Mesenchymal stem cell (in vitro differentiated cells and primary cell): ENCODE data around the gene WFDC9.

Experiments
- DNase-seq: peaks from one replicate; pipeline ENCODE4 v3.0.0-alpha.2; 2013
- H2AFZ ChIP-seq: one replicate; pipeline ENCODE4 v1.6.1; 2013; ENCODE audit warnings: low read depth, mild to moderate bottlenecking, control low read depth, inconsistent platforms, low read length, moderate library complexity
- H2AK5ac ChIP-seq: 2 replicates; pipeline ENCODE4 v1.6.1; 2013; ENCODE audit warnings: low read length, moderate library complexity, mild to moderate bottlenecking, inconsistent platforms; ENCODE audit not compliant: severe bottlenecking
- H2BK120ac ChIP-seq: one replicate; pipeline ENCODE4 v1.6.1; 2013; ENCODE audit warnings: low read depth, mild to moderate bottlenecking, inconsistent platforms, low read length, moderate library complexity
- H2BK12ac ChIP-seq, 2 experiments: one replicate each; pipeline ENCODE4 v1.6.1; 2013; ENCODE audit warnings: inconsistent platforms in 2 of 2, low read length in 2 of 2, mild to moderate bottlenecking in 2 of 2, moderate library complexity in 2 of 2, control low read depth in 1 of 2
- H2BK15ac ChIP-seq: one replicate; pipeline ENCODE4 v1.6.1; 2013; ENCODE audit warnings: mild to moderate bottlenecking, low read depth, inconsistent platforms; ENCODE audit not compliant: poor library complexity, severe bottlenecking
- H2BK5ac ChIP-seq: 2 replicates; pipeline ENCODE4 v1.6.1; 2013; ENCODE audit warnings: low read depth, mild to moderate bottlenecking, low read length, control low read depth, inconsistent platforms; ENCODE audit not compliant: poor library complexity, severe bottlenecking
- H3K14ac ChIP-seq, 2 experiments: one replicate each; pipeline ENCODE4 v1.6.1; 2013; ENCODE audit warnings: inconsistent platforms in 2 of 2, low read length in 2 of 2, control low read depth in 1 of 2, mild to moderate bottlenecking in 1 of 2, moderate library complexity in 1 of 2
- H3K18ac ChIP-seq, 2 experiments: one replicate each; pipeline ENCODE4 v1.6.1; 2013; ENCODE audit warnings: inconsistent platforms in 2 of 2, low read length in 2 of 2, control low read depth in 1 of 2, low read depth in 1 of 2, mild to moderate bottlenecking in 1 of 2
- H3K23ac ChIP-seq, 2 experiments: one replicate each; pipeline ENCODE4 v1.6.1; 2013; ENCODE audit warnings: inconsistent platforms in 2 of 2, low read length in 2 of 2, mild to moderate bottlenecking in 2 of 2, moderate library complexity in 2 of 2, control low read depth in 1 of 2
- H3K27ac ChIP-seq: 2 replicates; pipeline ENCODE4 v1.5.1; 2013; ENCODE audit warnings: mild to moderate bottlenecking, moderate library complexity, low read length, control low read depth, inconsistent platforms; ENCODE audit not compliant: poor library complexity, severe bottlenecking
- H3K27me3 ChIP-seq, 2 experiments: 2 replicates each; pipeline versions ENCODE4 v1.6.1 to v1.7.0; 2013; ENCODE audit warnings: low read length in 2 of 2, mild to moderate bottlenecking in 2 of 2, moderate library complexity in 2 of 2, control low read depth in 1 of 2, inconsistent platforms in 1 of 2; ENCODE audit not compliant: control insufficient read depth in 1 of 2, insufficient read depth in 1 of 2
- H3K36me3 ChIP-seq, 2 experiments: 2 replicates each; pipeline versions ENCODE4 v1.6.1 to v1.7.0; 2013; ENCODE audit warnings: low read length in 2 of 2, control low read depth in 1 of 2, inconsistent platforms in 1 of 2, low read depth in 1 of 2, mild to moderate bottlenecking in 1 of 2; ENCODE audit not compliant: insufficient read depth in 2 of 2, control insufficient read depth in 1 of 2
- H3K4ac ChIP-seq, 2 experiments: one replicate each; pipeline ENCODE4 v1.6.1; 2013; ENCODE audit warnings: inconsistent platforms in 2 of 2, low read length in 2 of 2, mild to moderate bottlenecking in 2 of 2, moderate library complexity in 2 of 2, control low read depth in 1 of 2, low read depth in 1 of 2
- H3K4me1 ChIP-seq: 2 replicates; pipeline ENCODE4 v1.6.1; 2013; ENCODE audit warnings: low read depth, low read length, control low read depth; ENCODE audit not compliant: control insufficient read depth, insufficient read depth
- H3K4me2 ChIP-seq: 2 replicates; pipeline ENCODE4 v1.6.1; 2013; ENCODE audit warnings: low read length, mild to moderate bottlenecking, inconsistent platforms; ENCODE audit not compliant: poor library complexity, severe bottlenecking
- H3K4me3 ChIP-seq, 2 experiments: 2 replicates each; pipeline versions ENCODE4 v1.5.1 to v1.7.0; 2013; ENCODE audit warnings: low read length in 2 of 2, mild to moderate bottlenecking in 2 of 2, control low read depth in 1 of 2, low read depth in 1 of 2; ENCODE audit not compliant: insufficient read depth in 1 of 2
- H3K79me1 ChIP-seq: replicated peaks from 2 replicates; pipeline ENCODE4 v1.6.1; 2013; ENCODE audit warnings: mild to moderate bottlenecking, control low read depth, low read length, inconsistent platforms; ENCODE audit not compliant: poor library complexity, severe bottlenecking
- H3K9ac ChIP-seq: 2 replicates; pipeline ENCODE4 v1.7.0; 2013; ENCODE audit warnings: mild to moderate bottlenecking, low read length, moderate library complexity
- H3K9me3 ChIP-seq: 2 replicates; pipeline ENCODE4 v1.7.0; 2013; ENCODE audit warnings: mild to moderate bottlenecking, low read length; ENCODE audit not compliant: control insufficient read depth
- H4K8ac ChIP-seq: one replicate; pipeline ENCODE4 v1.6.1; 2013; ENCODE audit warnings: inconsistent platforms, mild to moderate bottlenecking, low read length, moderate library complexity
- H4K91ac ChIP-seq: one replicate; pipeline ENCODE4 v1.6.1; 2013; ENCODE audit warnings: mild to moderate bottlenecking, low read length, inconsistent platforms
- WGBS: methylation state at CpG from one replicate; pipeline ENCODE4 v1.1.7; 2013; ENCODE audit warnings: mixed read lengths; 5-methylcytosine and 5-hydroxymethylcytosine counted together

WFDC9 gene

GRCh38 chr20:45621593-45621992, 9.5 kb downstream of the WFDC9 start:
- H3K23ac ChIP-seq = no peak overlapping the region
- H2BK15ac ChIP-seq = no peak overlapping the region
- H3K27me3 ChIP-seq = no peaks in the 10 kb centered on the region
- no peak overlapping the region for H3K18ac ChIP-seq
- H3K14ac ChIP-seq = no peak overlapping the region
- H2BK5ac ChIP-seq = no peak overlapping the region
- H3K4me3 ChIP-seq = no peak overlapping the region
- H3K4me2 ChIP-seq = no peak overlapping the region
- H2BK120ac ChIP-seq = no peak overlapping the region
- 90% methylated on average over 1 of the region's 2 CpGs for WGBS
- no peaks in the 10 kb centered on the region for H3K36me3 ChIP-seq
- no peak overlapping the region for H2BK12ac ChIP-seq
- H2AFZ ChIP-seq = no peak overlapping the region
- H3K4me1 ChIP-seq = no peaks in the 10 kb centered on the region
- no peak overlapping the region for H3K9ac ChIP-seq
- H3K9me3 ChIP-seq = no peaks in the 10 kb centered on the region
- H3K79me1 ChIP-seq = no peaks in the 10 kb centered on the region
- no peak for DNase-seq
- H4K8ac ChIP-seq = no peak overlapping the region
- H2AK5ac ChIP-seq = no peak overlapping the region
- H3K27ac ChIP-seq = no peak overlapping the region
- no peak overlapping the region for H3K4ac ChIP-seq
- no peak overlapping the region for H4K91ac ChIP-seq

DNA sequence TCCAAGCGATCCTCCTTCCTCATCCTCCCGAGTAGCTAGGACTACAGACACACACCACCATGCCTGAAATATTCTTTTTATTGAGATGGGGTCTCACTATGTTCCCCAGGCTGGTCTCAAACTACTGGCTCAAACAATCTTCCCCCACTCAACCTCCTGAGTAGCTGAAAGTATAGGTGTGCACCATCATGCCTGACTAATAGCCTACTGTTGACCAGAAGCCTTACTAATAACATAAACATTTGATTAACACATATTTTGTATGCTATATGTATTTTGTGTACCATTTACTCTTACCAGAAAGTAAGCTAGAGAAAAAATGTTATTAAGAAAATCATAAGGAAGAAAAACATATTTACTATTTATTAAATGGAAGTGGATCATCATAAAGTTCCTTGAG, 13.5 kb downstream of the WFDC9 start:
- H3K23ac ChIP-seq = no peak overlapping the region
- no peak overlapping the region for H4K8ac ChIP-seq
- no peak overlapping the region for H3K4me2 ChIP-seq
- no peak overlapping the region for H3K27ac ChIP-seq
- H4K91ac ChIP-seq = no peak overlapping the region
- no peak overlapping the region for H3K18ac ChIP-seq
- no peak overlapping the region for H2BK120ac ChIP-seq
- H2BK15ac ChIP-seq = no peak overlapping the region
- no peaks in the 10 kb centered on the region for H3K79me1 ChIP-seq
- H3K4me1 ChIP-seq = no peaks in the 10 kb centered on the region
- H3K9me3 ChIP-seq = no peaks in the 10 kb centered on the region
- DNase-seq = no peak
- no peak overlapping the region for H3K4ac ChIP-seq
- H2AK5ac ChIP-seq = no peak overlapping the region
- 83% methylated on average over 2 of the region's 2 CpGs for WGBS
- no peak overlapping the region for H3K9ac ChIP-seq
- H3K27me3 ChIP-seq = peaks cover 0 to 5% of the 10 kb centered on the region in 2 experiments
- H3K4me3 ChIP-seq = no peak overlapping the region
- H3K36me3 ChIP-seq = no peaks in the 10 kb centered on the region
- H3K14ac ChIP-seq = no peak overlapping the region
- no peak overlapping the region for H2AFZ ChIP-seq
- no peak overlapping the region for H2BK12ac ChIP-seq
- H2BK5ac ChIP-seq = no peak overlapping the region

GRCh38 chr20:45612314-45612713, 18.8 kb downstream of the WFDC9 start:
- H3K36me3 ChIP-seq = no peaks in the 10 kb centered on the region
- H2AK5ac ChIP-seq = no peak overlapping the region
- peaks cover 4% of the 10 kb centered on the region for H3K9me3 ChIP-seq
- no peak overlapping the region for H3K14ac ChIP-seq
- H3K4me1 ChIP-seq = no peaks in the 10 kb centered on the region
- H2BK12ac ChIP-seq = no peak overlapping the region
- H4K91ac ChIP-seq = no peak overlapping the region
- H4K8ac ChIP-seq = no peak overlapping the region
- no peak overlapping the region for H2AFZ ChIP-seq
- no peak overlapping the region for H3K23ac ChIP-seq
- no peak for DNase-seq
- no peak overlapping the region for H2BK120ac ChIP-seq
- no peak overlapping the region for H3K4ac ChIP-seq
- peaks cover 0 to 5% of the 10 kb centered on the region in 2 experiments for H3K27me3 ChIP-seq
- H2BK15ac ChIP-seq = no peak overlapping the region
- no peak overlapping the region for H3K9ac ChIP-seq
- no peak overlapping the region for H3K18ac ChIP-seq
- no peak overlapping the region for H2BK5ac ChIP-seq
- H3K79me1 ChIP-seq = no peaks in the 10 kb centered on the region
- no peak overlapping the region for H3K4me3 ChIP-seq
- H3K4me2 ChIP-seq = no peak overlapping the region
- no peak overlapping the region for H3K27ac ChIP-seq

GRCh38 chr20:45611054-45611453, 20.0 kb downstream of the WFDC9 start:
- H3K27me3 ChIP-seq = peaks cover 0 to 5% of the 10 kb centered on the region in 2 experiments
- H3K9me3 ChIP-seq = peaks cover 17% of the 10 kb centered on the region
- H3K27ac ChIP-seq = no peak overlapping the region
- no peak overlapping the region for H3K23ac ChIP-seq
- no peak overlapping the region for H4K91ac ChIP-seq
- H2BK15ac ChIP-seq = no peak overlapping the region
- peak overlapping the region; percentile 24 for H3K9ac ChIP-seq
- no peak overlapping the region for H3K18ac ChIP-seq
- peak overlapping the region in 1 of 2 experiments; percentile 8 for H3K4me3 ChIP-seq
- H3K14ac ChIP-seq = no peak overlapping the region
- H2AK5ac ChIP-seq = no peak overlapping the region
- H3K4me1 ChIP-seq = no peaks in the 10 kb centered on the region
- no peak overlapping the region for H4K8ac ChIP-seq
- no peak overlapping the region for H3K4ac ChIP-seq
- H2BK120ac ChIP-seq = no peak overlapping the region
- H2AFZ ChIP-seq = no peak overlapping the region
- no peak overlapping the region for H2BK12ac ChIP-seq
- peak; percentile 1 for DNase-seq
- no peaks in the 10 kb centered on the region for H3K79me1 ChIP-seq
- H2BK5ac ChIP-seq = no peak overlapping the region
- no peaks in the 10 kb centered on the region for H3K36me3 ChIP-seq
- no peak overlapping the region for H3K4me2 ChIP-seq
- 69% methylated on average over 3 of the region's 4 CpGs for WGBS
